Measurements from ENCODE around the gene CALN1. TPM values are rescaled to one million over a fixed set of nuclear protein-coding genes. Genes with fewer than 3 reads are reported as not detected.
"Not testable (repeated sequence)": the region's sequence is repeated elsewhere in the genome, so short reads cannot be mapped to it uniquely, and the experiment has no call there.

CALN1 gene
- under 1 TPM in 3 of 4 donors, not detected in 1; under 0.01 to 0.07 (median 0.06) TPM for polyA plus RNA-seq
- long read RNA-seq, donor 1: 0 reads
- long read RNA-seq, donor 2: 0 reads
- long read RNA-seq, donor 3: 0 reads
- long read RNA-seq, donor 4: 0 reads
- long read RNA-seq, donor 5: 0 reads
- long read RNA-seq, donor 6: 0 reads
- long read RNA-seq, donor 7: 0 reads
- long read RNA-seq, donor 8: 0 reads
- long read RNA-seq, donor 9: 0 reads
- long read RNA-seq, donor 10: 0 reads

DNA sequence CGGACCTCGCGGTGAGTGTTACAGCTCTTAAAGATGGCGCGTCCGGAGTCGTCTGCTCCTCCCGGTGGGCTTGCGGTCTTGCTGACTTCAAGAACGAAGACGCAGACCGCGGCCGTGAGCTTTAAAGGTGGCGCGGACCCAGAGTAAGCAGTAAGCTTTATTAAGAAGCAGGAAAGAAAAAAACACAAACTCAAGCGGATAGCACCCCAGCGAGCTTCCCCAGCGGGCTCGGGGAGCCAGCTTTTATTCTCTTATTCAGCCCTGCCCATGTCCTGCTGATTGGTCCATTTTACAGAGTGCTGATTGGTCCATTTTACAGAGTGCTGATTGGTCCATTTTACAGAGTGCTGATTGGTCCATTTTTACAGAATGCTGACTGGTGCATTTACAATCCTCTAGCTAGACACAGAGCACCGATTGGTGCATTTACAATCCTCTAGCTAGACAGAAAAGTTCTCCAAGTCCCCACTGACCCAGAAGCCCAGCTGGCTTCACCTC is at the start of gene CALN1:
TSS of gene CALN1 (minus strand) at position 218 of the 498 bp plus-strand sequence.
- H3K9me3 ChIP-seq (ENCODE audit: control insufficient read depth in 2 of 2, insufficient read depth in 1 of 2, low read depth in 1 of 2, low read length in 1 of 2); H3K27me3 ChIP-seq (ENCODE audit: control insufficient read depth in 3 of 3, insufficient read depth in 3 of 3, low read length in 3 of 3); DNase-seq; H3K36me3 ChIP-seq (ENCODE audit: control insufficient read depth in 3 of 3, insufficient read depth in 2 of 3, low read depth in 1 of 3, low read length in 3 of 3); H3K4me3 ChIP-seq (ENCODE audit: low read depth in 1 of 3, low read length in 3 of 3); H3K4me1 ChIP-seq (ENCODE audit: control insufficient read depth in 3 of 3, insufficient read depth in 2 of 3, low read depth in 1 of 3, low read length in 2 of 3); FAIRE-seq; H3K27ac ChIP-seq (ENCODE audit: low read depth in 1 of 3, low read length in 2 of 3): not testable (repeated sequence)
- WGBS, 3 donors: 96 to 97% (median 96%) methylated on average over 21 of the region's 21 CpGs

DNA sequence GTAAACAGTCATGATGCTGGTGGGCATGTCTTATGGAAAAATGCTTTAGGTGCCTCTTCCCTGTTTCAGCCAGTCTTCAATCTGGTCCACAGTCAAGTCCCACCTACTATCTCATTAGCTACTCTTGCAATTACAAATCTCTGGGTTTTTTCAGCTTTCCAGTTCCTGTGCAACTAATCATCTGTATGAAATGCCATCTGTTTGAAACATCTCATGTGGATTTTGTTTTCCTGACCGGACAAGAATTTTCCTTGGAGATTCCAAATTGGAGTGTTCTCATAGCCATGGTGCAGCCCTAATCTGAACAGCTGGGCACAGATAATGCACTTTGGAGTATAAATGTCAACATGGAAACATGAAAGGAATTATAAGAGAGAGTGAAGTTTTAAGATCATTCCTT is 41.3 kb upstream of the CALN1 start:
- peaks cover 0 to 9% of the 10 kb centered on the region in 2 donors for H3K9me3 ChIP-seq (ENCODE audit: control insufficient read depth in 2 of 2, insufficient read depth in 1 of 2, low read depth in 1 of 2, low read length in 1 of 2)
- H3K27me3 ChIP-seq (ENCODE audit: control insufficient read depth in 3 of 3, insufficient read depth in 3 of 3, low read length in 3 of 3): peaks cover 0 to 5% (median 0%) of the 10 kb centered on the region in 3 donors
- no peak for DNase-seq
- H3K4me1 ChIP-seq (ENCODE audit: control insufficient read depth in 3 of 3, insufficient read depth in 2 of 3, low read depth in 1 of 3, low read length in 2 of 3): no peaks in the 10 kb centered on the region
- no peak for FAIRE-seq
- no peaks in the 10 kb centered on the region for H3K36me3 ChIP-seq (ENCODE audit: control insufficient read depth in 3 of 3, insufficient read depth in 2 of 3, low read depth in 1 of 3, low read length in 3 of 3)
- 80 to 98% (median 95%) methylated on average over 1 of the region's 1 CpG for WGBS, 3 donors
- no peak overlapping the region for H3K27ac ChIP-seq (ENCODE audit: low read depth in 1 of 3, low read length in 2 of 3)
- H3K4me3 ChIP-seq (ENCODE audit: low read depth in 1 of 3, low read length in 3 of 3): no peak overlapping the region

DNA sequence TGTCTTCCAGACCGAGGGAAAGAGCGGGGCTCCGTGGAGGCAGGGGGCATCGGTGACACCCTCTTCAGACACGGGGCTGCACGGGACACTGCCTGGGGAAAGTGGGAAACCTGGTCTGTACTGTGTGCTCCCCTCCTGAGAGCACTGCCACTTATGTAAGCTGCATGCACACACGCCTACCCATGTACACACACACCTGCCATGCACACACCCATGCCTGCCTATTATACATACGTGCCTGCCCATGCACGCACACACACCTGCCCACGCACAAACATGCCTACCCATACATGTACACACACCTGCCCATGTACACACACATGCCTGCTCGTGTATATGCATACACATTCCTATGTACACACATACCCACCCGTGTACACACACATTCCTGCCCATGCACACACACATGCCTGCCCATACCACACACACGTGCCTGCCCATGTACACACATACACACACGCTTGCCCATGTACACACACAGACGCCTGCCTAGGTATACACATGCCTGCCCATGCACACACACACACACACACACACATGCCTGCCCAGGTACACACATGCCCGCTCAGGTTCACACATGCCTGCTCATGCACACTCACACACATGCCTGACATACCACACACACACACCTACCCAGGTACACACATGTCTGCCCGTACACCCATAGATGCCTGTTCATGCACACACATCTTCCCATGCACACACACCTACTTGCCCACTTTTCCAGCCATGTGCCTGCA is 35.5 kb upstream of the CALN1 start:
- Histone ChIP-seq H3K36me3 (ENCODE audit: control insufficient read depth in 3 of 3, insufficient read depth in 2 of 3, low read depth in 1 of 3, low read length in 3 of 3) (no peaks in the 10 kb centered on the region), H3K9me3 (ENCODE audit: control insufficient read depth in 2 of 2, insufficient read depth in 1 of 2, low read depth in 1 of 2, low read length in 1 of 2) (no peaks in the 10 kb centered on the region), H3K4me3 (ENCODE audit: low read depth in 1 of 3, low read length in 3 of 3) (no peak overlapping the region), H3K27me3 (ENCODE audit: control insufficient read depth in 3 of 3, insufficient read depth in 3 of 3, low read length in 3 of 3) (peaks cover 0 to 5% (median 0%) of the 10 kb centered on the region in 3 donors), H3K27ac (ENCODE audit: low read depth in 1 of 3, low read length in 2 of 3) (no peak overlapping the region), H3K4me1 (ENCODE audit: control insufficient read depth in 3 of 3, insufficient read depth in 2 of 3, low read depth in 1 of 3, low read length in 2 of 3) (no peaks in the 10 kb centered on the region)
- 83 to 88% (median 86%) methylated on average over 17 of the region's 17 CpGs for WGBS, 3 donors
- no peak for DNase-seq
- no peak for FAIRE-seq

DNA sequence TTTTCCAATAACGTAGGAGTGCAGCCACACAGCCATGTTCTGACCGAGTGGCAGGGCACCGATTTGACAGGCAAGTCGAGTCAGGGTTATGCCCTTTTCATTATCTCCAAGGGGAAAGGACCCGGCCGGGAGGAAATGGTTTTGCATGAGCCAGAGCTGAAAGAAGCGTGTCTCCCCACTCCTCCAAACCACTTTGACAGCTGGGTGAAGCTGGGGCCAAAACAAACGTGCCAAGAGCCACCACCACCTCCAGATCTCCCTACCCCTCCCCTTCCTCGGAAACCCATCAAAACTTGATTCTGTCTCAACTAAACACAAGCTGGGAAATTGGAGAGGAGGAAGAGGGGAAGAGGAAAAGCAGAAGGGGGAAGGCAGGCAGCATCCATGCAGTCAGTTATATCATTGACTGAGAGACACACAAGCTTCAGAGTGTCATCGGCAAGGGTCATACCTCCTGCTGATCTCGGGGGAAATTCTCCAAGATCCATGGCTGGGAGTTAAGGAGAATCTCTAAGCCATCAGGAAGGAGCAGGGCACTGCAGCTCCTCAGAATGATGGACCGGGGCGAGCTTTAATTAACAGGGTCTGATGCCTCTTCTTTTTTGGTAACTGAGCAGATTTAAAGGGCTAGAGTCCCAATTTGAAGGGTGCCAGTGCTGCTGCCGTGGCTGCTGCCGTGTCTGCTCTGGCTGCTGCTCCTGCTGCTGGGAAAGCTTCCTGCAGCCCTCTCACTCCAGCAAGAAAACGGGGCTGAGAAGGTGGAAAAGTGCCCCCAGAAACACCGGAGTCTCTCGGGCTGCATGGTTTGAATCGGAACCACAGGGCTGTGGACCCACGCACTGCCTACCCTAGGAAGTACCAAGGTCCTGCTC is 34.7 kb upstream of the CALN1 start:
- WGBS, 3 donors: 38 to 51% (median 45%) methylated on average over 20 of the region's 20 CpGs
- H3K4me1 ChIP-seq (ENCODE audit: control insufficient read depth in 3 of 3, insufficient read depth in 2 of 3, low read depth in 1 of 3, low read length in 2 of 3): no peaks in the 10 kb centered on the region
- no peak for FAIRE-seq
- H3K27ac ChIP-seq (ENCODE audit: low read depth in 1 of 3, low read length in 2 of 3): no peak overlapping the region
- no peak overlapping the region for H3K4me3 ChIP-seq (ENCODE audit: low read depth in 1 of 3, low read length in 3 of 3)
- no peak for DNase-seq
- H3K27me3 ChIP-seq (ENCODE audit: control insufficient read depth in 3 of 3, insufficient read depth in 3 of 3, low read length in 3 of 3): peaks cover 0 to 5% (median 0%) of the 10 kb centered on the region in 3 donors
- H3K36me3 ChIP-seq (ENCODE audit: control insufficient read depth in 3 of 3, insufficient read depth in 2 of 3, low read depth in 1 of 3, low read length in 3 of 3): no peaks in the 10 kb centered on the region
- no peaks in the 10 kb centered on the region for H3K9me3 ChIP-seq (ENCODE audit: control insufficient read depth in 2 of 2, insufficient read depth in 1 of 2, low read depth in 1 of 2, low read length in 1 of 2)

DNA sequence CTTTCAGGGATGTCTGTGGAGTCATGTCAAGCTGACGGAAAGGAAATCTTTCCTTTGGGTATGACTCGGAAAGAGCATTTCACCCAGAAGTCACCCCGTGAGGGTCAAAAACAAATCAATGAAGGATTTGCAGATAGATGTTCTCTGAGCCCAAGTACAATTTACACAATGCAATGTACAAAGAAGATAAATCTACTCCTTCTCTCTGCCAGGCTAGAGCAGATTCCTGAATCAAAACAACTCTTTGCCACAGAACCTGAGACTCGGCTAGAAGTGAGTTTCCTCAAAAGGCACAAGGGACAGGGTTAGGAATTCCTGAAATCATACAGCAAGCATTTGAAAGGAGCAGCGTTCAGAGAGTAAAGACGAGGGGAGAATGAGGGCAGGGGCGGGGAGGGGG is 34.0 kb upstream of the CALN1 start:
- Histone ChIP-seq H3K4me3 (ENCODE audit: low read depth in 1 of 3, low read length in 3 of 3) (no peak overlapping the region), H3K27ac (ENCODE audit: low read depth in 1 of 3, low read length in 2 of 3) (no peak overlapping the region), H3K4me1 (ENCODE audit: control insufficient read depth in 3 of 3, insufficient read depth in 2 of 3, low read depth in 1 of 3, low read length in 2 of 3) (no peaks in the 10 kb centered on the region), H3K9me3 (ENCODE audit: control insufficient read depth in 2 of 2, insufficient read depth in 1 of 2, low read depth in 1 of 2, low read length in 1 of 2) (no peaks in the 10 kb centered on the region), H3K27me3 (ENCODE audit: control insufficient read depth in 3 of 3, insufficient read depth in 3 of 3, low read length in 3 of 3) (peaks cover 0 to 5% (median 0%) of the 10 kb centered on the region in 3 donors), H3K36me3 (ENCODE audit: control insufficient read depth in 3 of 3, insufficient read depth in 2 of 3, low read depth in 1 of 3, low read length in 3 of 3) (no peaks in the 10 kb centered on the region)
- FAIRE-seq (no peak), DNase-seq (no peak)
- 59 to 64% (median 59%) methylated on average over 7 of the region's 7 CpGs for WGBS, 3 donors

DNA sequence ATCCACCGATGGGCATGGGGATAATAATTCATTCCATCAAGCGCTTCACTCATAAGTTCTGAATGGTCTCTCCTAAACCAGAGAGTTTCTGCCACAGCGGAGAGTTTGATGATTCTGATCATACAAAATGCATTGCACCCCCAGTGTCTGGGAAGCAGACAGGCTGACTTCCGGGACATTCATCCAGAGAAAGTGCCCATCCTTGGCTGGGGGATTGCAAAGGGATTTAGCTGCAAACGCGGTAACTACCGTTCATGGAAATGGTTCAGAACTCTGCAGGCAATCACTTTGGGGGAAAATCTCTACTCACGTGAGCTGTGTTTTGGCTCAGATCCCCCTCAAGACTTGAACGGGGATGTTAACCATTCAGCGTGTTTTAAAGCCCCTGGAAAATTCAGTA is 33.4 kb upstream of the CALN1 start:
- FAIRE-seq: no peak
- H3K27me3 ChIP-seq (ENCODE audit: control insufficient read depth in 3 of 3, insufficient read depth in 3 of 3, low read length in 3 of 3): peaks cover 0 to 5% (median 0%) of the 10 kb centered on the region in 3 donors
- DNase-seq: no peak
- no peaks in the 10 kb centered on the region for H3K36me3 ChIP-seq (ENCODE audit: control insufficient read depth in 3 of 3, insufficient read depth in 2 of 3, low read depth in 1 of 3, low read length in 3 of 3)
- WGBS, 3 donors: 81 to 90% (median 86%) methylated on average over 10 of the region's 10 CpGs
- H3K9me3 ChIP-seq (ENCODE audit: control insufficient read depth in 2 of 2, insufficient read depth in 1 of 2, low read depth in 1 of 2, low read length in 1 of 2): no peaks in the 10 kb centered on the region
- H3K4me1 ChIP-seq (ENCODE audit: control insufficient read depth in 3 of 3, insufficient read depth in 2 of 3, low read depth in 1 of 3, low read length in 2 of 3): no peaks in the 10 kb centered on the region
- no peak overlapping the region for H3K4me3 ChIP-seq (ENCODE audit: low read depth in 1 of 3, low read length in 3 of 3)
- H3K27ac ChIP-seq (ENCODE audit: low read depth in 1 of 3, low read length in 2 of 3): no peak overlapping the region

DNA sequence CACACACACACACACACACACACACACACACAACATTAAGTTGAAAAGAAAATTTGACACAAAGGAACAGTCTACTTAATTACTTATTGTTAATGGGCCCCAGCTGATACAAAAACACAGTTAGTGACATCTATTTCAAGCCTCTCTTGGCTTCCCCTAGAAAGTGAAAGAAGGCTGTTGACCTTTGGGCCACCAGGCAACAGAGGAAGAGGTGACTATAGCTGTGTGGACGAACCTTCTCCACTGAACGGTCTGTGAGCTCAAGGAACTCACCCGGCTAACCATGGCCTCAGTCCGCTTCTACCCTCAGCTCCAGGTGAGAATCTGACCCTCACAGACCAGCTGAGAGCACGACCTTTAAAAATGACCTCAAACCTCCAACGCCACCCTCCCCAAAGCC is 32.9 kb upstream of the CALN1 start:
- Histone ChIP-seq H3K4me1 (ENCODE audit: control insufficient read depth in 3 of 3, insufficient read depth in 2 of 3, low read depth in 1 of 3, low read length in 2 of 3) (no peaks in the 10 kb centered on the region), H3K36me3 (ENCODE audit: control insufficient read depth in 3 of 3, insufficient read depth in 2 of 3, low read depth in 1 of 3, low read length in 3 of 3) (no peaks in the 10 kb centered on the region), H3K27ac (ENCODE audit: low read depth in 1 of 3, low read length in 2 of 3) (no peak overlapping the region), H3K27me3 (ENCODE audit: control insufficient read depth in 3 of 3, insufficient read depth in 3 of 3, low read length in 3 of 3) (peaks cover 0 to 5% (median 0%) of the 10 kb centered on the region in 3 donors), H3K4me3 (ENCODE audit: low read depth in 1 of 3, low read length in 3 of 3) (no peak overlapping the region), H3K9me3 (ENCODE audit: control insufficient read depth in 2 of 2, insufficient read depth in 1 of 2, low read depth in 1 of 2, low read length in 1 of 2) (no peaks in the 10 kb centered on the region)
- 60 to 73% (median 67%) methylated on average over 6 of the region's 6 CpGs for WGBS, 3 donors
- DNase-seq (no peak), FAIRE-seq (no peak)
